ENCODE data around the gene ATG9B. TPM values are rescaled to one million over a fixed set of nuclear protein-coding genes. Genes with fewer than 3 reads are reported as not detected.

ATG9B gene
- total RNA-seq, 4 donors from 2014 or later: 27.0 to 195 (median 122) TPM

DNA sequence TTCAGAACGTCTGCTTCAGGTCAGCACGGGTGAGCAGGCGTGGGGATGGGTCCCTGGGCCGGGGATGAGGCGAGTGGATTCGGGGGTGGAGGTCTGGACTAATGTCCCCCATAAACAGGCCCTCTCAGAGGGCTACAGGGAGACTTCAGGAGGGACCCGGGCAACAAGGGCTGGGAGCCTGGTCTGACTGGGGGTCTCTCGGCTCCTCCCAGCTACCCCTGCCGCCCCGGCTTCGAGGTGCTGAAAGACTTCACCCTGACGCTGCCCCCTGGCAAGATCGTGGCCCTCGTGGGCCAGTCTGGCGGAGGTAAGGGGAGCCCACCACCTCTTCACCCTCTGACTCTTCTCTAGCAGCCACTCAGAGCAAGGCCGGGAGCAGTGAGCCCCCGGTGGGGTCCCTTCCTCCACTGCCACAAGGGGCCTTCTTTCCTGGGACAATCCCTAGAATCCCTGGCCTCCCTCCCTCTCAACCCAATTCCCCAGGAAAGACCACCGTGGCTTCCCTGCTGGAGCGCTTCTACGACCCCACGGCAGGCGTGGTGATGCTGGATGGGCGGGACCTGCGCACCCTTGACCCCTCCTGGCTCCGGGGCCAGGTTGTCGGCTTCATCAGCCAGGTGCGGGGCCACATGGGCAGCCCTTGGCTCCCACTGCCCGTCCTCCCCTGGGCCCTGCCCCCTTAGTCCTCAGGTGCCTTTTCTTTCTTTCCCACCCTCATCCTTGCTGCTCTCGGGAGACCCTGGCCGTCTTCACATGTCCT lies 16.5 kb upstream of the ATG9B start:
- TF ChIP-seq POLR2AphosphoS5 (IDR thresholded peaks at IDR 0.05) (no peak), EP300 (IDR thresholded peaks at IDR 0.05) (no peak), POLR2A (IDR thresholded peaks at IDR 0.05) (no peak)
- TF ChIP-seq, protein P1, sequence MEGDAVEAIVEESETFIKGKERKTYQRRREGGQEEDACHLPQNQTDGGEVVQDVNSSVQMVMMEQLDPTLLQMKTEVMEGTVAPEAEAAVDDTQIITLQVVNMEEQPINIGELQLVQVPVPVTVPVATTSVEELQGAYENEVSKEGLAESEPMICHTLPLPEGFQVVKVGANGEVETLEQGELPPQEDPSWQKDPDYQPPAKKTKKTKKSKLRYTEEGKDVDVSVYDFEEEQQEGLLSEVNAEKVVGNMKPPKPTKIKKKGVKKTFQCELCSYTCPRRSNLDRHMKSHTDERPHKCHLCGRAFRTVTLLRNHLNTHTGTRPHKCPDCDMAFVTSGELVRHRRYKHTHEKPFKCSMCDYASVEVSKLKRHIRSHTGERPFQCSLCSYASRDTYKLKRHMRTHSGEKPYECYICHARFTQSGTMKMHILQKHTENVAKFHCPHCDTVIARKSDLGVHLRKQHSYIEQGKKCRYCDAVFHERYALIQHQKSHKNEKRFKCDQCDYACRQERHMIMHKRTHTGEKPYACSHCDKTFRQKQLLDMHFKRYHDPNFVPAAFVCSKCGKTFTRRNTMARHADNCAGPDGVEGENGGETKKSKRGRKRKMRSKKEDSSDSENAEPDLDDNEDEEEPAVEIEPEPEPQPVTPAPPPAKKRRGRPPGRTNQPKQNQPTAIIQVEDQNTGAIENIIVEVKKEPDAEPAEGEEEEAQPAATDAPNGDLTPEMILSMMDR (IDR thresholded peaks at IDR 0.05): no peak
- DNase-seq (ENCODE audit: low spot score in 2 of 2): no peak
- Histone ChIP-seq H3K4me1 (peaks cover 18% of the 10 kb centered on the region), H3K27me3 (no peaks in the 10 kb centered on the region), H3K36me3 (peaks cover 64% of the 10 kb centered on the region), H3K9me3 (no peaks in the 10 kb centered on the region), H3K4me3 (no peak overlapping the region), H3K27ac (no peak overlapping the region)
- 97% methylated on average over 24 of the region's 30 CpGs for WGBS

DNA sequence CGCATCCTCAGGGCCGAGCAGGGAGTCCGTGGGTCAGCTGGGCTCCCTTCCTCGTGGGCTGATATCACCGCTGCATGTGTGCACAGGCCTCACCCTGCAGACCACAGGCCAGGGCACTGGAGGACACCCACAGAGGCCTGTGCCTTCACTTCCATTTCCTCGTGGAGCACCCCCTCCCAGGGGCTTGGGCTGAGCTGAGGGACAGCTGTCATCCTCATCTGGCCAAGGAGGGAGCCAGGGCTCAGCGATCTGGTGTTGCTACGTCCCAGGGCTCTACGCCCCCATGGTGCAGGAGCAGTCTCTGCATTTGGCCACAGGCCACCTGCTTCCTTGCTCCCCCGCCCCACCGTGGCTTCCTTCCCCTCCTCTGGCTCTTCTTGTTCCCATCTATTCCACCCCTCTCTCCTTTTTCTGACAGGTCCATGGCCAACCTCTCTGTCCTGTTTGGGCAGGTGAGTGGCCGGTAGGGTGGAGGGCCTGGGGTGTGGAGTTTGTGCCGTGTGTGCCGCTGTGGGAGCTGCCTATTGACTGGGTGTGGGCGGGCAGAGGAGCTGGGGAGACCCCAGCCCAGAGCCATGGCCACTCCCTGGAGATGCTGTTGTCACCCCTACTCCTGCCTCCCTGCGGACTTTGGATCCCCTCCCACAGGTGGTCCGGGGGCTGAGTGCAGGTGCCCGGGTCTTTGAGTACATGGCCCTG lies 15.7 kb upstream of the ATG9B start:
- TF ChIP-seq, protein P1 (IDR thresholded peaks at IDR 0.05): no peak
- TF ChIP-seq EP300 (IDR thresholded peaks at IDR 0.05): no peak
- TF ChIP-seq POLR2AphosphoS5 (IDR thresholded peaks at IDR 0.05): no peak
- no peak for TF ChIP-seq POLR2A (IDR thresholded peaks at IDR 0.05)
- Histone ChIP-seq H3K27ac (no peak overlapping the region), H3K4me1 (peaks cover 18% of the 10 kb centered on the region), H3K27me3 (no peaks in the 10 kb centered on the region), H3K4me3 (no peak overlapping the region), H3K36me3 (peaks cover 64% of the 10 kb centered on the region), H3K9me3 (no peaks in the 10 kb centered on the region)
- no peak for DNase-seq (ENCODE audit: low spot score in 2 of 2)
- 76% methylated on average over 15 of the region's 18 CpGs for WGBS

DNA sequence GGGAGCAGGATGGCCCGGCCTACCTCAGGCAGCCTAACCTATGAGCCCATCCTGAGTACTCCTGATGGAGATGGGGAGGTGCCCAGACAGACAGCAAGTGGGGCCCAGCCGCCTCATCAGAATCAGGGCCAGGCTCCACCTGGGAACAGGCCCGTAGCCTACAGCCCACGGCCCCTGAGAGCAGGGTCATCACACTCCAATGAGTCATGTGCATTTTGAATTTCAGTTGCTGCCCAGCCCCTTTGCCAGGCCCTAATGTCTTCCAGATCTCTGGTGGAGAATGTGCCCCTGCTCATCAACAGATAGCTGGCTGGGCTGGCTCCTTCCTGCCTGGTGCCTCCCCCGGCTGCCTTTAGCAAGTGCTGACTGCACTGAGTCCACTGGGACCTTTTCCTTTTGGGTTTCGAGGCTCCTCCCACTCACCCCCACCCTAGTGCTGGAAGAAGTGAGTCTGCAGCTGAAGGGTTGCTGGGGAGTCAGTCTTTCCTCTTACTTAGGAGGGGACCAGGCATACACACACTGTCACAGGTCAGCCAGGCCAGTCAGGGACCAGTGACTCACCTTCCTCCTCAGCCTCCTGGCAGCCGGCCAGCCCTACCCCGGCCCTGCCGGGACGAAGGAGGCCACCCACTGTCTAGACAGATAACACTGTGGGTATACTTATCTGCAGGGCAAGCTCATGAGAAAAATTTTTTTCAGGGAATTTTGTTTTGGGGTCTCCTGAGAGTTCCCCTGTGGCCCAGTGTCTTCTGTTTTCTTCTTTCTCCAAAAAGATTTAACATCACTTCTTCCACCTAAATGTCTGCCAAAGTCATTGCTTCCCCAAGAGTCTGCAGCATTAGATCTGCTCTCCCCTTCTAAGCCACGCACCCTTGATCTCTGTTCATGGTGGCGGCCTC lies 14.9 kb upstream of the ATG9B start:
- Histone ChIP-seq H3K4me1 (peaks cover 18% of the 10 kb centered on the region), H3K27ac (peak overlapping the region; percentile 41), H3K36me3 (peaks cover 64% of the 10 kb centered on the region), H3K27me3 (no peaks in the 10 kb centered on the region), H3K4me3 (no peak overlapping the region), H3K9me3 (no peaks in the 10 kb centered on the region)
- no peak for TF ChIP-seq POLR2A (IDR thresholded peaks at IDR 0.05)
- no peak for TF ChIP-seq EP300 (IDR thresholded peaks at IDR 0.05)
- 31% methylated on average over 6 of the region's 12 CpGs for WGBS
- DNase-seq (ENCODE audit: low spot score in 2 of 2): no peak

DNA sequence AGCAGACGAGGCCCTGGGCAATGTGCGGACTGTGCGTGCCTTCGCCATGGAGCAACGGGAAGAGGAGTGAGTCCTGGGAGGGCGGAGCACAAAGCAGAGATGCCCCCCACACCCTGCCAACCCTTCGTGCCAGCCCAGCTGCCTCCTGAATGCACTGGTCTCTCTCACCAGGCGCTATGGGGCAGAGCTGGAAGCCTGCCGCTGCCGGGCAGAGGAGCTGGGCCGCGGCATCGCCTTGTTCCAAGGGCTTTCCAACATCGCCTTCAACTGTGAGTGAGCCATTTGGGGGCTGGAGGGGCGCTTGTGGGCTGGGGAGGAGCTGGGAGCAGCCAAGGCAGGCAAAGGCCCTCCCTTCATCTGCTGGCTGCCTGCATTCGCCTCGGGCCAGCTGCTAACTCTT lies 11.6 kb upstream of the ATG9B start:
- 95% methylated on average over 17 of the region's 17 CpGs for WGBS
- TF ChIP-seq POLR2AphosphoS5 (IDR thresholded peaks at IDR 0.05) (no peak), EP300 (IDR thresholded peaks at IDR 0.05) (no peak), POLR2A (IDR thresholded peaks at IDR 0.05) (no peak)
- TF ChIP-seq, protein P1 (IDR thresholded peaks at IDR 0.05): no peak
- Histone ChIP-seq H3K27me3 (no peaks in the 10 kb centered on the region), H3K27ac (no peak overlapping the region), H3K4me1 (peaks cover 20% of the 10 kb centered on the region), H3K4me3 (no peak overlapping the region), H3K36me3 (peaks cover 57% of the 10 kb centered on the region), H3K9me3 (no peaks in the 10 kb centered on the region)
- DNase-seq (ENCODE audit: low spot score in 2 of 2): no peak

DNA sequence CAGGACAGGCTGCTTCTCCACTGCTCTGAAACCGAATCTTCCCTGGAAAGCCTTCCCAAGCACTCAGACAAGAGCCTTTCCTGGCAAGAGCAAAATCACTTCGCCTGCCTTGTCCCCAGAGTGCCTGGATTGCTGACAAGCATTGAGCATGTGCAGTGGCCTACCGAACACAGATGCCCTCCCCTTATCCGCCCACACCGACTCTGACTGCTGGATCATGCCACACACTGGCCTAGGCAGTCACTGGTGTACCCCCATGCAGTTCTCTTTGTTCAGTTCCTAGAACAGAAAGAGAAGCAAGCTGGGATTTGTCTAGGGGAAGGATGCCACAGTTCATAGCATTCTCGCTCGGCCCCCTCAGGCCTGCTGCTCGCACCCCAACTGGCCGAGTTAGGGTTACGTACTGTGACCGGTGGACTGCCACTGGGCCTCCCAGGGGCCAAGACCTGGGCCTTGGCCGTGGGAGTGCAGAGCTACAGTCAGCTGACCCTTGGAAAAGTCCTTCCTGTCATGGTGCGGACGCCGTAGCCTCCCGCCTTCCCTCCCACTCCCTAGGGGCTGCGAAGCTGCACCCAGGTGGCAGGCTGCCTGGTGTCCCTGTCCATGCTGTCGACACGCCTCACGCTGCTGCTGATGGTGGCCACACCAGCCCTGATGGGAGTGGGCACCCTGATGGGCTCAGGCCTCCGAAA lies 10.9 kb upstream of the ATG9B start:
- no peak for DNase-seq (ENCODE audit: low spot score in 2 of 2)
- Histone ChIP-seq H3K9me3 (no peaks in the 10 kb centered on the region), H3K4me3 (no peak overlapping the region), H3K27me3 (no peaks in the 10 kb centered on the region), H3K27ac (no peak overlapping the region), H3K36me3 (peaks cover 56% of the 10 kb centered on the region), H3K4me1 (peaks cover 20% of the 10 kb centered on the region)
- TF ChIP-seq POLR2A (IDR thresholded peaks at IDR 0.05) (no peak), EP300 (IDR thresholded peaks at IDR 0.05) (no peak), POLR2AphosphoS5 (IDR thresholded peaks at IDR 0.05) (no peak)
- TF ChIP-seq, protein P1 (IDR thresholded peaks at IDR 0.05): no peak
- 80% methylated on average over 13 of the region's 21 CpGs for WGBS

Data from suprapubic skin (tissue), 4 donors.